ENCODE measurements around the gene DST.

DST gene

GRCh38 chr6:56556751-56557540 is 85.7 kb downstream of the DST start:
- H3K4me3 ChIP-seq (ENCODE audit: low read depth, low read length) = no peak overlapping the region
- in situ Hi-C loops (cut with HindIII; ENCODE audit: low sequenced_read_pairs) = no loop called here
- DNase-seq (ENCODE audit: low read depth) = no peak
- TF ChIP-seq, protein P1, sequence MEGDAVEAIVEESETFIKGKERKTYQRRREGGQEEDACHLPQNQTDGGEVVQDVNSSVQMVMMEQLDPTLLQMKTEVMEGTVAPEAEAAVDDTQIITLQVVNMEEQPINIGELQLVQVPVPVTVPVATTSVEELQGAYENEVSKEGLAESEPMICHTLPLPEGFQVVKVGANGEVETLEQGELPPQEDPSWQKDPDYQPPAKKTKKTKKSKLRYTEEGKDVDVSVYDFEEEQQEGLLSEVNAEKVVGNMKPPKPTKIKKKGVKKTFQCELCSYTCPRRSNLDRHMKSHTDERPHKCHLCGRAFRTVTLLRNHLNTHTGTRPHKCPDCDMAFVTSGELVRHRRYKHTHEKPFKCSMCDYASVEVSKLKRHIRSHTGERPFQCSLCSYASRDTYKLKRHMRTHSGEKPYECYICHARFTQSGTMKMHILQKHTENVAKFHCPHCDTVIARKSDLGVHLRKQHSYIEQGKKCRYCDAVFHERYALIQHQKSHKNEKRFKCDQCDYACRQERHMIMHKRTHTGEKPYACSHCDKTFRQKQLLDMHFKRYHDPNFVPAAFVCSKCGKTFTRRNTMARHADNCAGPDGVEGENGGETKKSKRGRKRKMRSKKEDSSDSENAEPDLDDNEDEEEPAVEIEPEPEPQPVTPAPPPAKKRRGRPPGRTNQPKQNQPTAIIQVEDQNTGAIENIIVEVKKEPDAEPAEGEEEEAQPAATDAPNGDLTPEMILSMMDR (IDR thresholded peaks at IDR 0.05; ENCODE audit: low read depth, low read length, missing control alignments) = no peak

- H3K4me3 ChIP-seq (ENCODE audit: low read depth, low read length) = no peak overlapping the region
- DNase-seq (ENCODE audit: low read depth) = no peak
- TF ChIP-seq, protein P1 (IDR thresholded peaks at IDR 0.05; ENCODE audit: low read depth, low read length, missing control alignments) = no peak
- in situ Hi-C loops (cut with HindIII; ENCODE audit: low sequenced_read_pairs) = no loop called here
Observed at GRCh38 chr6:56555438-56555872, 87.2 kb downstream of the DST start.

DNA sequence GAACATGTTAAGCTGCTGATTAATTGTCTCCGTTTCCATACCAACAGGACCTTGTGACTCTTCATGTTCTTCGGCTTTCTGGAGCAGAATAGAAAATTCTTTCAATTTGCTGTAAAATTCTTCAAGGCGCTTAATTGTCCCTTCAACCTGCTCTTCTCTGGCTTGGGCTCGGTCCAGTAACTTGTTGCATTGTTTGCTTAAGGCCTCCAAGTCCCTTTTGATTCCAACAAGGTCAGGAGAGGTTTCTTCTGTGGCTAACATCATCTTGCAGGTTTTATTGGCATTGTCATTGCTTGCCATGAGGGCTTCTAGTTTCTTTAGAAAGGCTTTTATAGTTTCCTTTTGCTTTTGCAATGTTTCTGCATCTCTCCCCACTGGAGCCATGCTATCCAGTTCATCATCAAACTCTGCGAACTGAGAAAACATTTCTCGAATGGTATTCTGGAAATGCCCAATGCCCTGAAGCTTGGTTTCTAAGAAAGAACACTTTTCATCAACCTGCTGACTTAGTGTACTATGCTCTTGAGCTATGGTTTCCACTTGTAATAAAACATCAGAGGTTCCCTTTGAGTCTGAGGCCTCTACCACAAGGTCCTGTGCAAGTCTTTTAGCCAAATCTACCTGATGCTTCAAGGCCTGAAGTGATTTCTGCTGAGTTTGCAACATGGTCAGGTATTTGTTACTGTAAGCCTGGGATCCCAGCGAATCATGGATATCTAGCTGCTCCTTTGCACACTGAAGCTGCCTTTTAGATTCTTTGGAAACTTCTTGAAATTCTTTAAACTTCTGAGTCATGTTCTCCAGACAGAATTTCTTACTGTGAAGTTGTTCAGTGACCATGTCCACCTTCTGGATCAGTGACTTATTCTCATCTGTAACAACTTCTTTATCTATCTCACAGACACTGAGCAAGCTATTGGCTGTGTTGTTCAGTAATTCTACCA is 90.2 kb downstream of the DST start:
- in situ Hi-C loops (cut with HindIII; ENCODE audit: low sequenced_read_pairs) = no loop called here
- TF ChIP-seq, protein P1 (IDR thresholded peaks at IDR 0.05; ENCODE audit: low read depth, low read length, missing control alignments) = no peak
- no peak for DNase-seq (ENCODE audit: low read depth)
- H3K4me3 ChIP-seq (ENCODE audit: low read depth, low read length) = no peak overlapping the region

- in situ Hi-C loops (cut with HindIII; ENCODE audit: low sequenced_read_pairs) = no loop called here
- no peak overlapping the region for H3K4me3 ChIP-seq (ENCODE audit: low read depth, low read length)
- no peak for DNase-seq (ENCODE audit: low read depth)
- TF ChIP-seq, protein P1 (IDR thresholded peaks at IDR 0.05; ENCODE audit: low read depth, low read length, missing control alignments) = no peak
Observed at GRCh38 chr6:56551409-56552120, 91.1 kb downstream of the DST start.

DNA sequence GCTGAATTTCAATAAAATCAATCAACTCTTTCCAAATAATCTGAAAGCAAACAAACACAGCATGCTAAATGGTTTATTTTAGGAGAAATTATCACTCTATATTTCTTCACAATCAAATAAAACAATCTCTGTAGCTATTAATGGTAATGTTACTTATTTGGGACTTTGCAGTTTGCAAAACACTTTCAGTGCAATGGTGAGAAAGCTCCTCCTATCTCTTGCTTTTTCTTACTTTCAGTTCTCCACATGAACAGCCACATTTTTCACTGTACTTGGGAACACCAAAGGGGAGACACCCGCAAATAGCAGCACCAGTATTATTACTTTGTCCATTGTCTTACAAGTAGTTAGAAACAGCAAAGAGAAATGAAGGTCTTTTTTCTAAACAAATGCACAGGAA is 92.4 kb downstream of the DST start:
- in situ Hi-C loops (cut with HindIII; ENCODE audit: low sequenced_read_pairs) = no loop called here
- H3K4me3 ChIP-seq (ENCODE audit: low read depth, low read length) = no peak overlapping the region
- TF ChIP-seq, protein P1 (IDR thresholded peaks at IDR 0.05; ENCODE audit: low read depth, low read length, missing control alignments) = no peak
- DNase-seq (ENCODE audit: low read depth) = no peak

GRCh38 chr6:56549014-56549413 is 93.7 kb downstream of the DST start:
- TF ChIP-seq, protein P1 (IDR thresholded peaks at IDR 0.05; ENCODE audit: low read depth, low read length, missing control alignments) = no peak
- no peak overlapping the region for H3K4me3 ChIP-seq (ENCODE audit: low read depth, low read length)
- DNase-seq (ENCODE audit: low read depth) = no peak
- in situ Hi-C loops (cut with HindIII; ENCODE audit: low sequenced_read_pairs) = no loop called here

Data from astrocyte of the cerebellum (primary cell).